GM21390 (cell line): ENCODE measurements around the gene SLC6A6.
A peak's percentile ranks its signal among the peaks of the same experiment; 100 is the strongest.

ENCODE experiments used
- ATAC-seq: cut with Tn5 transposase; IDR thresholded peaks from one replicate; pipeline ENCODE4 v1.9.1; 2021; ENCODE audit not compliant: unreplicated experiment

Gene SLC6A6

GRCh38 chr3:14402304-14402811 is at the start of gene SLC6A6:
Gene SLC6A6 (plus strand): TSS chr3:14402606. CDS start chr3:14443635, 41,029 bp downstream.
- ATAC-seq: peak; percentile 76

GRCh38 chr3:14353502-14353901 is 48.9 kb upstream of the SLC6A6 start:
- no peak for ATAC-seq

GRCh38 chr3:14357463-14357862 is 44.9 kb upstream of the SLC6A6 start:
- no peak for ATAC-seq

GRCh38 chr3:14358426-14359211 is 43.8 kb upstream of the SLC6A6 start:
- no peak for ATAC-seq

GRCh38 chr3:14359348-14359747 is 43.1 kb upstream of the SLC6A6 start:
- no peak for ATAC-seq

- no peak for ATAC-seq
These were observed 42.1 kb upstream of the SLC6A6 start for GRCh38 chr3:14360123-14360881.

- ATAC-seq: no peak
These were observed 41.2 kb upstream of the SLC6A6 start for GRCh38 chr3:14361068-14361677.

- no peak for ATAC-seq
These were observed 39.5 kb upstream of the SLC6A6 start for GRCh38 chr3:14362890-14363289.

GRCh38 chr3:14363379-14363778 is 39.0 kb upstream of the SLC6A6 start:
- ATAC-seq: no peak

GRCh38 chr3:14363991-14364390 is 38.4 kb upstream of the SLC6A6 start:
- ATAC-seq: no peak

- no peak for ATAC-seq
These were observed 37.7 kb upstream of the SLC6A6 start for GRCh38 chr3:14364580-14365292.

GRCh38 chr3:14366248-14366647 is 36.2 kb upstream of the SLC6A6 start:
- no peak for ATAC-seq

GRCh38 chr3:14366915-14367823 is 35.2 kb upstream of the SLC6A6 start:
- ATAC-seq: no peak

GRCh38 chr3:14368146-14368545 is 34.3 kb upstream of the SLC6A6 start:
- no peak for ATAC-seq

GRCh38 chr3:14368885-14369284 is 33.5 kb upstream of the SLC6A6 start:
- no peak for ATAC-seq

- no peak for ATAC-seq
These were observed 32.4 kb upstream of the SLC6A6 start for GRCh38 chr3:14369675-14370669.

GRCh38 chr3:14370720-14371572 is 31.5 kb upstream of the SLC6A6 start:
- ATAC-seq: no peak
